ENCODE measurements around the gene DSG4.

The DSG4 gene

GRCh38 chr18:31426871-31427406 lies 50.4 kb downstream of the DSG4 start (continued):
- TF ChIP-seq TSHZ2 (CRISPR knock-in tag; IDR thresholded peaks at IDR 0.05) = no peak
- TF ChIP-seq CSDC2 (CRISPR knock-in tag; IDR thresholded peaks at IDR 0.05) = no peak
- TF ChIP-seq ZC3H10 (CRISPR knock-in tag; IDR thresholded peaks at IDR 0.05) = no peak
- no peak for TF ChIP-seq ARNTL (CRISPR knock-in tag; IDR thresholded peaks at IDR 0.05; ENCODE audit: borderline replicate concordance, low read depth)
- TF ChIP-seq PPARA (CRISPR knock-in tag; IDR thresholded peaks at IDR 0.05; ENCODE audit: borderline replicate concordance) = no peak
- TF ChIP-seq GLIS3 (CRISPR knock-in tag; IDR thresholded peaks at IDR 0.05) = no peak
- TF ChIP-seq OSR1 (CRISPR knock-in tag; IDR thresholded peaks at IDR 0.05) = no peak
- TF ChIP-seq ZNF70 (CRISPR knock-in tag; IDR thresholded peaks at IDR 0.05) = no peak

GRCh38 chr18:31428211-31428610 lies 51.6 kb downstream of the DSG4 start:
- TF ChIP-seq BACH2 (CRISPR knock-in tag; IDR thresholded peaks at IDR 0.05; ENCODE audit: borderline replicate concordance) (no peak), ZFP3 (CRISPR knock-in tag; IDR thresholded peaks at IDR 0.05) (no peak), CSRNP3 (CRISPR knock-in tag; IDR thresholded peaks at IDR 0.05) (no peak)
- no peak for ATAC-seq

GRCh38 chr18:31429623-31430022 lies 53.0 kb downstream of the DSG4 start:
- ATAC-seq = no peak
- no peak for TF ChIP-seq CSDC2 (CRISPR knock-in tag; IDR thresholded peaks at IDR 0.05)
- no peak for TF ChIP-seq ARNTL (CRISPR knock-in tag; IDR thresholded peaks at IDR 0.05; ENCODE audit: borderline replicate concordance, low read depth)
- no peak for TF ChIP-seq ESRRG (CRISPR knock-in tag; IDR thresholded peaks at IDR 0.05)
- TF ChIP-seq TSHZ2 (CRISPR knock-in tag; IDR thresholded peaks at IDR 0.05) = no peak
- TF ChIP-seq CSRNP3 (CRISPR knock-in tag; IDR thresholded peaks at IDR 0.05) = no peak
- no peak for TF ChIP-seq GLIS3 (CRISPR knock-in tag; IDR thresholded peaks at IDR 0.05)
- TF ChIP-seq POU6F1 (CRISPR knock-in tag; IDR thresholded peaks at IDR 0.05; ENCODE audit: borderline replicate concordance, low read depth) = no peak
- no peak for TF ChIP-seq TCF4 (CRISPR knock-in tag; IDR thresholded peaks at IDR 0.05; ENCODE audit: borderline replicate concordance)
- TF ChIP-seq OSR1 (CRISPR knock-in tag; IDR thresholded peaks at IDR 0.05) = no peak
- TF ChIP-seq SNAI2 (CRISPR knock-in tag; IDR thresholded peaks at IDR 0.05) = no peak
- no peak for TF ChIP-seq ZFP3 (CRISPR knock-in tag; IDR thresholded peaks at IDR 0.05)
- no peak for TF ChIP-seq TOX (CRISPR knock-in tag; IDR thresholded peaks at IDR 0.05; ENCODE audit: borderline replicate concordance)
- TF ChIP-seq BACH2 (CRISPR knock-in tag; IDR thresholded peaks at IDR 0.05; ENCODE audit: borderline replicate concordance) = no peak
- TF ChIP-seq PATZ1 (CRISPR knock-in tag; IDR thresholded peaks at IDR 0.05; ENCODE audit: borderline replicate concordance) = no peak
- no peak for TF ChIP-seq ZC3H10 (CRISPR knock-in tag; IDR thresholded peaks at IDR 0.05)
- no peak for TF ChIP-seq ZNF8 (CRISPR knock-in tag; IDR thresholded peaks at IDR 0.05)
